ENCODE data around the gene DUXA. TPM values are rescaled to one million over a fixed set of nuclear protein-coding genes. Genes with fewer than 3 reads are reported as not detected.

DUXA gene
- total RNA-seq, 1 donor from 2014 or later: not detected

- DNase-seq (ENCODE audit: low read depth): no peak
- no peak for TF ChIP-seq EZH2 (IDR thresholded peaks at IDR 0.05; ENCODE audit: insufficient read depth, low read length)
- TF ChIP-seq CTCF (IDR thresholded peaks at IDR 0.05; ENCODE audit: insufficient read depth, low read depth, low read length): no peak
- H3K4me2 ChIP-seq (ENCODE audit: low read length): no peak overlapping the region
These were observed 61.1 kb downstream of the DUXA start for GRCh38 chr19:57105976-57106721.

More at GRCh38 chr19:57105976-57106721, 61.1 kb downstream of the DUXA start:
- H3K27ac ChIP-seq (ENCODE audit: low read depth, low read length): no peak overlapping the region
- no peaks in the 10 kb centered on the region for H3K4me1 ChIP-seq (ENCODE audit: insufficient read depth, low read length)
- H3K9ac ChIP-seq (ENCODE audit: low read length): no peak overlapping the region
- FAIRE-seq: no peak
- Mint-ChIP-seq H3K4me1 (ENCODE audit: low read depth, unreplicated experiment) (no peaks in the 10 kb centered on the region), H3K36me3 (ENCODE audit: low read depth, unreplicated experiment) (no peaks in the 10 kb centered on the region), H3K27ac (ENCODE audit: unreplicated experiment) (no peak overlapping the region), H3K27me3 (ENCODE audit: low read depth, unreplicated experiment) (no peaks in the 10 kb centered on the region), H3K9me3 (ENCODE audit: unreplicated experiment) (peaks cover 23% of the 10 kb centered on the region), H3K4me3 (ENCODE audit: unreplicated experiment) (no peak overlapping the region)
- H3K4me3 ChIP-seq (ENCODE audit: insufficient read depth, low read depth, low read length): no peak overlapping the region
- H3K9me3 ChIP-seq (ENCODE audit: insufficient read depth, low read depth, low read length): peaks cover 9% of the 10 kb centered on the region
- no peaks in the 10 kb centered on the region for H4K20me1 ChIP-seq (ENCODE audit: insufficient read depth, low read length)
- no peaks in the 10 kb centered on the region for H3K36me3 ChIP-seq (ENCODE audit: insufficient read depth, low read length)
- H2AFZ ChIP-seq (ENCODE audit: low read depth, low read length): no peak overlapping the region
- H3K27me3 ChIP-seq (ENCODE audit: insufficient read depth, low read length): no peaks in the 10 kb centered on the region
- no peaks in the 10 kb centered on the region for H3K79me2 ChIP-seq (ENCODE audit: insufficient read depth, low read length)

Other genes with a start within 250 kb of the DUXA start
- gene USP29, start 47.5 kb downstream of the DUXA start, total RNA-seq: not detected in 2 replicates
- not detected in 2 replicates for gene ZIM3, start 22.3 kb downstream of the DUXA start, total RNA-seq
- 25.5 and 26.5 TPM in 2 replicates for gene ZNF264, start 24.0 kb upstream of the DUXA start, total RNA-seq
- gene AURKC, start 63.5 kb upstream of the DUXA start, total RNA-seq: 1.2 and 1.6 TPM in 2 replicates
- gene ZNF805, start 73.1 kb upstream of the DUXA start, total RNA-seq: 21.7 and 23.8 TPM in 2 replicates
- 87.2 and 105 TPM in 2 replicates for gene ZNF460, start 113.0 kb upstream of the DUXA start, total RNA-seq
- gene ZNF543, start 153.0 kb upstream of the DUXA start, total RNA-seq: 8.7 and 9.5 TPM in 2 replicates
- gene ZNF304, start 183.8 kb upstream of the DUXA start, total RNA-seq: 11.5 and 12.2 TPM in 2 replicates
- gene TRAPPC2B, start 196.1 kb upstream of the DUXA start, total RNA-seq: 9.2 and 11.6 TPM in 2 replicates
- gene ZNF547, start 196.1 kb upstream of the DUXA start, total RNA-seq: 3.6 and 4.1 TPM in 2 replicates
- gene ZNF548, start 222.4 kb upstream of the DUXA start, total RNA-seq: 16.6 and 16.7 TPM in 2 replicates
- 7.7 and 11.6 TPM in 2 replicates for gene ZNF17, start 243.7 kb upstream of the DUXA start, total RNA-seq